HG03457 (cell line): ENCODE data around the gene GOLGA8B.
"Not testable (repeated sequence)": the region's sequence is repeated elsewhere in the genome, so short reads cannot be mapped to it uniquely, and the experiment has no call there.

ENCODE experiments used
- ATAC-seq: cut with Tn5 transposase; IDR thresholded peaks from one replicate; pipeline ENCODE4 v1.9.1; 2021; ENCODE audit warnings: moderate number of reproducible peaks; ENCODE audit not compliant: unreplicated experiment

GOLGA8B gene

GRCh38 chr15:34567174-34567573 is 16.3 kb downstream of the GOLGA8B start:
- not testable (repeated sequence) for ATAC-seq

GRCh38 chr15:34564711-34565110 is 18.7 kb downstream of the GOLGA8B start:
- not testable (repeated sequence) for ATAC-seq

GRCh38 chr15:34560814-34561213 is 22.6 kb downstream of the GOLGA8B start:
- ATAC-seq = not testable (repeated sequence)

- not testable (repeated sequence) for ATAC-seq
Measured at GRCh38 chr15:34559764-34560163, 23.7 kb downstream of the GOLGA8B start.

GRCh38 chr15:34555162-34555561 is 28.3 kb downstream of the GOLGA8B start:
- ATAC-seq = not testable (repeated sequence)

- not testable (repeated sequence) for ATAC-seq
Measured at GRCh38 chr15:34554716-34555115, 28.7 kb downstream of the GOLGA8B start.

GRCh38 chr15:34554126-34554525 is 29.3 kb downstream of the GOLGA8B start:
- ATAC-seq = not testable (repeated sequence)

GRCh38 chr15:34550129-34550528 is 33.3 kb downstream of the GOLGA8B start:
- ATAC-seq = not testable (repeated sequence)

- not testable (repeated sequence) for ATAC-seq
Measured at GRCh38 chr15:34549381-34549809, 34.1 kb downstream of the GOLGA8B start.

GRCh38 chr15:34543860-34544649 is 39.4 kb downstream of the GOLGA8B start:
- ATAC-seq = not testable (repeated sequence)

- ATAC-seq = not testable (repeated sequence)
Measured at GRCh38 chr15:34535857-34536256, 47.6 kb downstream of the GOLGA8B start.
